DMS 273 (cell line): ENCODE results near the gene CXADR.
A peak's percentile ranks its signal among the peaks of the same experiment; 100 is the strongest.
"Not testable (repeated sequence)": the region's sequence is repeated elsewhere in the genome, so short reads cannot be mapped to it uniquely, and the experiment has no call there.

ENCODE experiments used
- DNase-seq: peaks from one replicate; lab custom pipeline; 2025; ENCODE audit not compliant: unreplicated experiment; lab: John Stamatoyannopoulos, UW

Gene CXADR

GRCh38 chr21:17512253-17513213, at the start of gene CXADR:
CXADR (plus strand) TSS chr21:17513043; CDS start chr21:17513130, 87 bp downstream.
- peak; percentile 96 for DNase-seq

- no peak for DNase-seq
Observed at GRCh38 chr21:17466166-17466565, 46.7 kb upstream of the CXADR start.

GRCh38 chr21:17467392-17467791, 45.5 kb upstream of the CXADR start:
- peak; percentile 50 for DNase-seq

DNA sequence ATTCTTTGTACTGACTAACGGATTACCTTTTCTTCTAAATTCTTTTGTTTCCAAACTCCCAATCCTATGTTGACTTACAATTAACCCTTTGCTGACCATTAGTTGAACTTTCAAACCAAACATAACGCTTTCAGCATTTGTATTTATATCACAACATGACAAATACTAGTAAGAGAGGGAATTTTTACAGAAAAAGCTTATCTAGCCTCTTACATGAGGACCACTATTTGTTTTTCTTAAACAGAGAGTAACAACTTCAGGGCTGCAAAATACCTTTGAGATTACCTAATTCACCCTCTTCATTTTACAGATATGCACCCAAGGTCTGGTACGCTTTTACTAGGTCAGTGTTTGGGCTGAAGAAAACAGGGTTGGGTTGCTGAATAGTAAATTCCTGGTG, 45.0 kb upstream of the CXADR start:
- DNase-seq: peak; percentile 28

GRCh38 chr21:17468698-17469097, 44.1 kb upstream of the CXADR start:
- no peak for DNase-seq

DNA sequence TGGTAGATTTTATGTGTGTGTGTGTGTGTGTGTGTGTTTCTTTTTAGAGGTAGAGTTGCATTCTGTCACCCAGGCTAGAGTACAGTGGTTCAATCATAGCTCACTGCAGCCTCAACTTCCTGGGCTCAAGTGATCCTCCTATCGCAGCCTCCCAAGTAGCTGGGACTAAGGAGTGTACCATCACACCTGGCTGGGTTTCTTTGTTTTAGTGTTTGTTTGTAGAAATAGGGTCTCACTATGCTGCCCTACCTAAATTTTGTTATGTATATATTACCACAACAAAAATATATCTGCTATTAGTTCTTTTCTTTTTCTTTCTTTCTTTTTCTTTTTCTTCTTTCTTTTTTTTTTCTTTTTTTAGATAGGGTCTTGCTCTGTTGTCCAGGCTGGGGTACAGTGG, 43.1 kb upstream of the CXADR start:
- DNase-seq: no peak

DNA sequence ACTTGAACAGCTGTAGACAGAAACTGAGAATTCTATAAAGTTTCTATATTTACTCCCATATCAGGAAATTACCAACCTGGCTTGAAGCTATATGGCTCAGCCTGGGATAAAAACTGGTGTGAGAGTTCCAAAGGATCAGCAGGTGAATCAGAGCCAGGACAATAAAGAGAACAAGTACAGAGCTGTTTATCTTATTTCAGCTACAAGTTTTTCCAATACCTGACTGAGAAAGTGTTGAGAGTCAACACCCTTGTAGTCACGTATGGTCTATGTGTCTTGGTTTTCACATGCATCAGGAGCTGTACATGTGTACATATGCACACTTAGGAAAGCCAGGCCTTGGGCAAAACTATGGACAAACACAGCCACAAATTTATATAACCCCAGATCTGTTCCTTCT, 40.7 kb upstream of the CXADR start:
- no peak for DNase-seq

GRCh38 chr21:17472592-17473271, 40.1 kb upstream of the CXADR start:
- no peak for DNase-seq

DNA sequence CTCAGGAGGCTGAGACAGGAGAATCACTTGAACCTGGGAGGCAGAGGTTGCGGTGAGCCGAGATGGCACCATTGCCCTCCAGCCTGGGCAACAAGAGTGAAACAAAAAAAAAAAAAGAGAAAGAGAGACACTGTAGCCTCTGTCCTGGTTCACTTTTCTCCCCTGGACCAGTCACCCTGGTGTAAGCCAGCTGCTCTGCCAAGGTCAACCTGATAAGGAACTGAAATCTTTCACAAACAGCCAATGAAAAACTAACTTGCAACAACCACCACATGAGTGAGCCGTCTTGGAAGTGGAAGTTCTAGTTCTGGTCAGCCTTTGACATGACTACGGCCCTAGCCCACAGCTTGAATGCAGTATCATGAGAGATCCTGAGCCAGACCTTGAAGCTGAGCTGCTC, 36.8 kb upstream of the CXADR start:
- no peak for DNase-seq

DNA sequence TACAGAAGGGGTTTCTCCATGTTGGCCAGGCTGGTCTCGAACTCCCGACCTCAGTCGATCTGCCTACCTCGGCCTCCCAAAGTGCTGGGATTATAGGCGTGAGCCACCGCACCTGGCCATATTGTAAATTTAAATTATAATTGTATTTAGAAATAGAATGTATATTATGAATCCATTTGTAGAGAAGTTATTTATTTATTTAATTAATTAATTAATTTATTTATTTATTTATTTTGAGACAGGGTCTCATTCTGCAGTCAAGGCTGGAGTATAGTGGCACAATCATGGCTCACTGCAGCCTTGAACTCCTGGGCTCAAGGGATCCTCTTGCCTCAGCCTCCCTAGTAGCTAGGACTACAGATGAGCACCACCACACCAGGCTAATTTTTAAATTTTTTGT, 34.7 kb upstream of the CXADR start:
- not testable (repeated sequence) for DNase-seq

GRCh38 chr21:17479606-17480005, 33.2 kb upstream of the CXADR start:
- no peak for DNase-seq

DNA sequence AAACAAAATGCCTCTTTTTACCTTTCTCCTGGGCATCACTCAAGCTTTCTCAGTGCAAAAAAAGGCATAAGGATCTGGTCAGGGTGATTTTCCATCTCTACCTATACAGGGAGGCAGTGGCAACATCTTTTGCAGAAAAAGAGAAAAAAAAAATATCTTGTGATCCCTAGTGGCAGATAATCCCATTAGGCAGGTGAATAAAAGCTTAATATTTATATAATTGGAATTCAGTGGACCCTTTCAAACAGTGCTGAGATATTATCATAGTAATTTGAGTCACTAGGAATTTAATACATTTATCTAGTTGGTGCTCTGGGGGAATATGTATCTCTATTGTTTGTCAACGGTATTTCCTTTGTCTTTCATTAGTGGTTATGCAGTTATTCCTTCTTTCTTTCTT, 29.9 kb upstream of the CXADR start:
- DNase-seq: no peak

GRCh38 chr21:17488620-17489019, 24.2 kb upstream of the CXADR start:
- DNase-seq: no peak

GRCh38 chr21:17489565-17489964, 23.3 kb upstream of the CXADR start:
- not testable (repeated sequence) for DNase-seq

DNA sequence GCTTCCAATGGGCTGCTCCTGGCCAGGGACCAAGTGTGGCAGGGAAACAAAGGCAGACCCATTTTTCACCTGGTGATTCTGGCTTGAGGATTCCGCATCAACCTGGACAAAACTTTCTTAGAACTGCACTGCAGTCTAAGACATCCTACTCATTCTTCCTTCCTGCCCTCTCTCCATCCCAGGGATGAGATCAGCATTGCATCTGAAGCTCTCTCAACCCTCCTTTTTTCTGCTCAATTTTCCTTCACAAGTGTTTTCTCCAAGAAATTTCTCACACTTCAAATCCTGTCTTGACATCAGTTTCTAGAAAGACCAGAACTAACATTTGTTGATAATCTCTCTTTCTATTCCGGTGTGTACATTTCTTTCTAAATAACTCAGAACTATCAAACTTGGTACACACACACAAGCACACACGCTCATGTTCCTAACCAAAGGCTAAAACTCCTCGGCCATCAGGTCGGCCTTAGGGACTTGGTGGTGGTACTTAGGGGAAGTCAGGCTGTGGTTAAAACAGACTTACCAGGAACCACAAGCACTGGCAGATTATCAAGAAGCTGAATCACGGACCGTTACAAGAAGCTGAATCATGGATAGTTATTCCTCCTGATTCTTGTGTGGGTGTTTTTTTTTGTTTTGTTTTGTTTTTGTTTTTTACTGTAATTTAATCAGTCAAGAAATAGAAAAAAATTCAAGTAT, 21.0 kb upstream of the CXADR start:
- no peak for DNase-seq

DNA sequence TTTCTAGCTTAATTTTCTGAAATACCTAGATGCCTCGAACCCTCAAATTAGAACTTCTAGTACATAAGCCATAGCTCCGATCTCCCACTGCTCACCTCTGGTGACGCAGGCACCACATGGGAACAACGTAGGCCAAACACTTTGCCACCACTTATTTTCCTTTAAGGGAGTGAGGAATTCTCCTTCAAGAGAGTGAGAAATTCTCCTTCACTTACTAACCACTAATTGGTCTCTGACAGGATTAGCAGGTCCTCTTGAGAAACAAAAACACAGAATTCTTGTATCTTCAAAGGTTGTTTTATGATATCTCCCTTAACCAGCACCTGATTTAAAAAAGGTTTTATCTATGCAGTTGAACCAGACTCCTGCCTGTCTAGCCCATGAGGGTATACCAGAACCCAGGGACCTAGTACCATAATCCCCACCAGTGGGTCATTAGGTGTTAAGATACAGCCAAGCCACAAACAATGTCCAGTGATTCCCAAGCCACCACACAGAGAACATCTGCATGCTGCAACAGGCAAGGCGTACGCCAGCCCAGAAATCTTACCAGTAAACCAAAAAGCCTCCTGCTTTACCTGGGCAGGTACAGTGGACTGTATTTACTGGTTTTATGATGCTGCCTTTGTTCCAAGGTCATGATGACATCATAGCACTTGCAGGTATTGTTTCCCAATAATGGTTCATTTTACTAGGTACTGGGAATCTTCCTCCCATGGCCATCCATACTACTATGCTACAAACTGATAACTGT, 20.3 kb upstream of the CXADR start:
- no peak for DNase-seq

DNA sequence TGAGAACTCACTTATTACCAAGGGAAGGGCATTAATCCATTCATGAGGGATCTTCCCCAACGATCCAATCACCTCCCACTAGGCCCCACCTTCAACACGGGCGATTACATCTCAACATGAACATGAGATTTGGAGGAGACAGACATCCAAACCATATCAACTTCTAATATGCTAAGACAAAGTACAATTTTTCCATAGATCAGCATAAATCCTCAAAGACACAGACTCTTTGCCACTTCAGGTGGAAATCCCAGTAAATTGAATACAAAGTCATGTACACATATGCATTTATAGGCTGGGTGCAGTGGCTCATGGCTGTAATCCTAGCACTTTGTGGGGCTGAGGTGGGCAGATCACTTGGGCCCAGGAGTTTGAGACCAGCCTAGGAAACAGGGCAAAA, 18.8 kb upstream of the CXADR start:
- DNase-seq: no peak

DNA sequence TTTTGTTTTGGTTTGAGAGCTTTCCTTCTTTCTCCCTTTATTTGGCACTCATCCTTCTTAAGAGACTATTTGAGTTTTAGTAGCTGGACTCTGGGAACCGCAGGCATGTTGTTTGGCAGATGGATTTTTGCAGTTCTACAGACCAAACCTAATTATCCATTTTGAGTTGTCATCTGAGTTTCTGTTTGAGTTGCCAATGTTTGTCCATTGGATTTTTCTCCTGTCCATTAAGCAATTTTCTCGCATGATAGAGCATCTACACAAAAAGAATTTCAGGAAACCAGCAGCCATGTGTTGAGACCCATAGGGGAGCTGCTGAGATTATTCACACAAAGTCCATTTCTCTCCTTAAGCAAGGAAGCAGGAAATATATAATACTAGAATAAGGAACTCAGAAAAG, 17.2 kb upstream of the CXADR start:
- peak; percentile 7 for DNase-seq

DNA sequence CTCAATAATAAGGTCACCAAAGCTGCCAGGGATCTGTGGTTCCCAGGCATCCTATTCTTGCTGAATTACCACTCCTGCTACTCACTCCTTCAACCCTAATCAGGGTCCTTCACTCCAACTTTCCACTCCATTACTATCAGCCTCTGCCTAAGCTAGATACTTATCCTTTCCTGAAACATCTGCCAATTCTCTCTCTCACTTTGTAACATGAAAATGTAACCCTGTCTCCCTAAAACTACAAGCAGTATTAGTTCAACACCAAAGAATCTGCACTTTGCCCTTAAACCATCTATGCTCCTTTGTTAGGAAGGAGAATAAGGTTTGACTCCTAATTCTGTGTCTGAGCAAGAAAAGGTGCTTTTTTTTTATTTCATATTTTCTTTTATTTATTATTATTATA, 15.5 kb upstream of the CXADR start:
- DNase-seq: no peak

DNA sequence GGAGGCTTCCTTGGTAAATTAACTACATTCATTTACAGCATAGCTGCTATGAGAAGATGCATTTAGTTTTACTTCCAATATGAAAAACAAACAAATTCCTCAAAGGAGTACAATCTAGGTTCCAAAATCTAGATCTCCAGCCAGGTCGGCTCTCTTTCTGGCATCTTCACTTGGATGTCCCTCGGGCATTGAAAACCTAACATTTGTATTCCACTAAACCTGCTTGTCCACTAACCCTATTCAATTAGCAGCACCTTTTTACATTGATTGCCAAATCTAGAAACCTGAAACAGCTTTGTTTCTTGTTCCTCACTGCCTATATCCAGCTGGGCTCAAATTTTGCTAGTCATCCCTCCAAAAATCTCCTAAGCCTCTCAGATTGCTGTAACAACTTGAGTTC, 14.3 kb upstream of the CXADR start:
- DNase-seq: no peak
